Tibial nerve (tissue), 4 donors: Measurements from ENCODE around the gene CLASP1. TPM values are rescaled to one million over a fixed set of nuclear protein-coding genes. Genes with fewer than 3 reads are reported as not detected.

Experiments used
- DNase-seq, 2 donors: peaks; one replicate each; pipeline ENCODE4 v3.0.0-alpha.2; 2019; ENCODE audit warnings: low spot score in 2 of 2
- H3K27ac ChIP-seq, 4 donors: fragments of 200-600 bp; sonication (generic) in 3 of 4; one replicate each; pipeline ENCODE4 v1.5.1; 2017 to 2019; ENCODE audit warnings: mild to moderate bottlenecking in 1 of 4
- H3K27me3 ChIP-seq, 2 donors: fragments of 200-600 bp; sonication (generic) in 1 of 2; one replicate each; pipeline versions ENCODE4 v1.5.1 to v1.6.0; 2017 to 2019
- H3K36me3 ChIP-seq, 3 donors: fragments of 200-600 bp; sonication (generic); one replicate each; pipeline ENCODE4 v1.5.1; 2018 to 2019
- H3K4me1 ChIP-seq, 4 donors: fragments of 200-600 bp; sonication (generic) in 3 of 4; one replicate each; pipeline ENCODE4 v1.5.1; 2017 to 2019
- H3K4me3 ChIP-seq, 4 donors: fragments of 200-600 bp; sonication (generic) in 3 of 4; one replicate each; pipeline ENCODE4 v1.5.1; 2017 to 2019; ENCODE audit warnings: mild to moderate bottlenecking in 1 of 4, moderate library complexity in 1 of 4
- H3K9me3 ChIP-seq, 4 donors: fragments of 200-600 bp; sonication (generic) in 3 of 4; one replicate each; pipeline ENCODE4 v1.5.1; 2017 to 2019
- EP300 ChIP-seq, 2 donors: sonication (generic); formaldehyde crosslinking; IDR thresholded peaks; one replicate each; pipeline ENCODE4 v1.6.1; 2017; ENCODE audit warnings: antibody characterized with exemption in 2 of 2, mild to moderate bottlenecking in 1 of 2
- POLR2A ChIP-seq, 2 donors: fragments of 450-650 bp; IDR thresholded peaks; one replicate each; pipeline ENCODE4 v1.6.1; 2017; ENCODE audit warnings: antibody characterized with exemption in 2 of 2, mild to moderate bottlenecking in 2 of 2, moderate library complexity in 2 of 2
- WGBS, 2 donors: methylation state at CpG; one replicate each; pipeline ENCODE4 v1.1.5; 2018; 5-methylcytosine and 5-hydroxymethylcytosine counted together
- total RNA-seq, 4 donors: library from RNA; depleted of rRNA; stranded (reverse); fragments of >200 nt; gene quantifications; one replicate each; pipeline ENCODE4 v1.1.0, GENCODE V29; 2016
- TF ChIP-seq, protein P1 (sequence below), 5 experiments: fragments of 200-600 bp in 3 of 5; fragments of 450-650 bp in 2 of 5; sonication (generic) in 3 of 5; IDR thresholded peaks; one replicate each; pipeline ENCODE4 v1.5.1; 2016 to 2019; ENCODE audit warnings: antibody characterized with exemption in 5 of 5, mild to moderate bottlenecking in 3 of 5, moderate library complexity in 2 of 5

Gene CLASP1
- total RNA-seq, 4 donors from 2014 or later = 72.8 to 164 (median 88.6) TPM

DNA sequence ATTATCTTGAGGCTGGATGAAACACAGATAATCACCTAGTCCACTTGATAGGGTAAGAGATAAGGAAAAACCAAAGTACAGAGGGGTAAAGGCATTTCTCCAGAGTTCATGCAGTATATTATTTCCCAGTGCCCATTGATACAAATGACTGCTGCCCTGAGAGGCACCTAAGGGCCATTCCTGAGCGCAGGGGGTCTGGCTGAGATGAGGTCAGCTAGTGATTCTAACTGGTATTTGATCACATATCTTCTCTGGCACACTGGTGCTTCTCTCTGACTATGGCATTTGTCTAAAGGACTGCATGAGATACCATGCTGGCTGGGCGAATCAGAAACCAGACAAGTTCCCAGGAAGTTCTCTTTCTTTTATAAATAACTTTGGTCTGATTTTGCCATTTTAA lies 291.0 kb downstream of the CLASP1 start:
- Histone ChIP-seq H3K4me1 (peaks cover 0 to 5% (median 0%) of the 10 kb centered on the region in 4 donors), H3K27ac (no peak overlapping the region), H3K9me3 (no peaks in the 10 kb centered on the region), H3K36me3 (peaks cover 6 to 87% (median 18%) of the 10 kb centered on the region in 3 donors), H3K4me3 (no peak overlapping the region), H3K27me3 (no peaks in the 10 kb centered on the region)
- no peak for DNase-seq
- TF ChIP-seq POLR2A (IDR thresholded peaks at IDR 0.05) = no peak
- TF ChIP-seq, protein P1, sequence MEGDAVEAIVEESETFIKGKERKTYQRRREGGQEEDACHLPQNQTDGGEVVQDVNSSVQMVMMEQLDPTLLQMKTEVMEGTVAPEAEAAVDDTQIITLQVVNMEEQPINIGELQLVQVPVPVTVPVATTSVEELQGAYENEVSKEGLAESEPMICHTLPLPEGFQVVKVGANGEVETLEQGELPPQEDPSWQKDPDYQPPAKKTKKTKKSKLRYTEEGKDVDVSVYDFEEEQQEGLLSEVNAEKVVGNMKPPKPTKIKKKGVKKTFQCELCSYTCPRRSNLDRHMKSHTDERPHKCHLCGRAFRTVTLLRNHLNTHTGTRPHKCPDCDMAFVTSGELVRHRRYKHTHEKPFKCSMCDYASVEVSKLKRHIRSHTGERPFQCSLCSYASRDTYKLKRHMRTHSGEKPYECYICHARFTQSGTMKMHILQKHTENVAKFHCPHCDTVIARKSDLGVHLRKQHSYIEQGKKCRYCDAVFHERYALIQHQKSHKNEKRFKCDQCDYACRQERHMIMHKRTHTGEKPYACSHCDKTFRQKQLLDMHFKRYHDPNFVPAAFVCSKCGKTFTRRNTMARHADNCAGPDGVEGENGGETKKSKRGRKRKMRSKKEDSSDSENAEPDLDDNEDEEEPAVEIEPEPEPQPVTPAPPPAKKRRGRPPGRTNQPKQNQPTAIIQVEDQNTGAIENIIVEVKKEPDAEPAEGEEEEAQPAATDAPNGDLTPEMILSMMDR (IDR thresholded peaks at IDR 0.05) = no peak
- no peak for TF ChIP-seq EP300 (IDR thresholded peaks at IDR 0.05)
- WGBS, 2 donors = 85 to 87% methylated on average over 2 of the region's 2 CpGs

DNA sequence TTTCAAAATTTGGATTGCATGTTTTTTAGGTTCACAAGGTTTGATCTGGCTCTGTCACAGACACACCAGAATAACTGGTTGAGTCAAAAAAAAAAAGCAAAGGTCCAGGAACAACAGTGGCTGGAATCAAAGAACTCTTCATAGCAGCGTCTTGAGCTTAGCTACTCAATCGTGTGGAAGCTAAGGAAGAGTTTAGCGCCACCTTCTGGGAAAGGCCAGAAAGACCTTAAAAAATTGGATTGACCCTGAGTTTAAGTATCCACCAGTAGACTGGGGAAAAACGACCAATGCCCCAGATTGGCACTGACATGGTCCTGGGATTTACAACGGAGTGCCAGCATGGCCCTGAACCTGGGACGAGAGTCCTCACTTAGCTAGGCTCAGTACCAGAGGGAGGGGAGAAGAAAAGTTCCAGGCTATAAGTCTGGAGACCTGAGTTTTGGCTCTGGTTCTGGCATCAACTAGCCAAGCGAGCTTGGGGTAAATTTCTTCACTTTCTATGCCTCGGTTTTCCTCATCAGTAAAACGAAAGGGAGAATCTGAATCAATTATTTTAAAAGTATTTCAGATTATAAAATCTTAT lies 293.1 kb downstream of the CLASP1 start:
- Histone ChIP-seq H3K27me3 (no peaks in the 10 kb centered on the region), H3K4me1 (no peaks in the 10 kb centered on the region), H3K36me3 (peaks cover 6 to 87% (median 15%) of the 10 kb centered on the region in 3 donors), H3K9me3 (no peaks in the 10 kb centered on the region), H3K4me3 (no peak overlapping the region), H3K27ac (no peak overlapping the region)
- peak in 1 of 2 donors; percentile 60 for DNase-seq
- TF ChIP-seq, protein P1 (IDR thresholded peaks at IDR 0.05) = peak; percentile 44 to 55 (median 51)
- TF ChIP-seq POLR2A (IDR thresholded peaks at IDR 0.05) = no peak
- 38 to 41% methylated on average over 9 of the region's 9 CpGs for WGBS, 2 donors

DNA sequence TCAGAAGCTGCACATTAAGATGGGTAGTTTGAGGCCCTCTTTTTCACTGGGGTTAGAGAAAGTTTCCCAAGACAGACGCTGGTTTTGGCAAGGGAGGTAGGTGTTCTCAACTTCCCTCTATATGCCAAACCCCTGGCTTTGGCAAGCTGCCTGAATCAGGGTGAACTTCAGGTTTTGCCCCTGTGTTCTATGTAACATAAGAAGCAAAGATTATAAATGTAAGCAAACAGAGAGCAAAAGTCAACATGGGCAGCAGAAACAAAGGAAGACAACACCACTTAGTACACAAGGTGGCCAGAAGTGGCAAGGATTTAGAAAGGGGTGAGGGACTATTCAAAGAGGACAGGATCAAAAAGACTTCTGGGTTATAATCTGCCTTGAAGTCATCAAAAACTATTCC lies 293.8 kb downstream of the CLASP1 start:
- H3K36me3 ChIP-seq = peaks cover 6 to 88% (median 15%) of the 10 kb centered on the region in 3 donors
- H3K9me3 ChIP-seq = no peaks in the 10 kb centered on the region
- no peaks in the 10 kb centered on the region for H3K27me3 ChIP-seq
- H3K27ac ChIP-seq = no peak overlapping the region
- H3K4me3 ChIP-seq = no peak overlapping the region
- no peaks in the 10 kb centered on the region for H3K4me1 ChIP-seq
- DNase-seq = no peak
- 0 to 19% methylated on average over 1 of the region's 1 CpG for WGBS, 2 donors
- TF ChIP-seq, protein P1 (IDR thresholded peaks at IDR 0.05) = no peak
- TF ChIP-seq EP300 (IDR thresholded peaks at IDR 0.05) = no peak
- TF ChIP-seq POLR2A (IDR thresholded peaks at IDR 0.05) = no peak

DNA sequence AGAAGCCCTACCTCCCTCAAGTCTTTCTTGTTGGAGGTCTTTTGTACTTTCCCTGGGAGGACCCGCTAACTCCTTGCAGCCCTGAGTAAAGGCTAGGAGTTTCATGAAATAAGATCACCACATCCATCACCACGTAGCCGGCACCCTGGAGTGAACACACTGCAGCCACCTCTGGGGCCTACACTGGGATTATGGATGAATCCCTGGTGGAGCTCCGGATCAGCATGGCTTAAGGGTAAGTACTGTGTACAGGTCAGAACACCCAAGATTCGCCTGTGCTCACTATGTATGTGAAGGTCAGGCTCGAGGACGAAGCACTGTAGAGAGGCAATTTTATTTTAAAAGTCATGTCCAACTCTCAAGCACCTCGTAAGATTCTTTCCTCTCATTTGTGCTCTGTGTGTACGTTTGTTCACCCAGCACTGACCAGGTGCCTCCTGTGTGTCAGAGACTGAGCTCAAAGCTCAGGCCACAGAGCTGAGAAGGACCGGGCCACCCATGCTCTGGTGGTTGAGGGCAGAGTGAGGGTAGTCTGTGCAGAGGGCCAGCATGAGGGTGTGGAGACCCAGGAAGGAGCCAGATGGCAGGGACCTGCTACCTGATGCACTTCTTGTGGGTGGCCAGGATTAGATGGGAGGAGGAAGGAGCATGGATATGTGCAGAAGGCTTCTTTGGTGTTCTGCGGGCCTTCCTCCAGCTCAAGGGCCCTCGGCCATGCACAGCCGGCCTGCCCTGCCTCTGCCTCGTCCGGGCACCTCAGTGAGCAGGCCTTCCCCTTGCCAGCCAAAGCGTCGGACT lies 297.5 kb downstream of the CLASP1 start:
- DNase-seq = no peak
- no peak overlapping the region for H3K4me3 ChIP-seq
- no peaks in the 10 kb centered on the region for H3K27me3 ChIP-seq
- no peaks in the 10 kb centered on the region for H3K4me1 ChIP-seq
- TF ChIP-seq POLR2A (IDR thresholded peaks at IDR 0.05) = no peak
- TF ChIP-seq EP300 (IDR thresholded peaks at IDR 0.05) = no peak
- no peak overlapping the region for H3K27ac ChIP-seq
- 86 to 92% methylated on average over 17 of the region's 17 CpGs for WGBS, 2 donors
- H3K36me3 ChIP-seq = peaks cover 6 to 98% (median 23%) of the 10 kb centered on the region in 3 donors
- no peaks in the 10 kb centered on the region for H3K9me3 ChIP-seq

DNA sequence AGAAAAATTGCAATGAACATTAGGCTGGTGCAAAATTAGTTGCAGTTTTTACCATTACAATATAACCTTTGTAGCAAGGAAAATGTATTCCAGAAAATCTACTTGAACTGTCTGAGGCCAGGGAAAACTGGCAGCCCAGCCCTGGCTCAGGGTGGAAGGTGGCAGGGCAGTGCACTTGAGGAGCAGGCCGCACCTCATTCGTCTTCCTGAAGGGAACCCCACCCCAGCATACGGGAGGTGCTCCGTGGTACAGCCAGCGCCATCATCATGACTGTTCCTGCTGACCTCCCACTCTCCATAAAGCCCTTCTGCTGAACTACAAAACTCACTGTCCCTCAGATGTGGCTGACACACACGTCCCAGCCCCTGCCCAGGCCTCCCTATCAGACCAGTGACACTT lies 298.4 kb downstream of the CLASP1 start:
- 77 to 87% methylated on average over 6 of the region's 6 CpGs for WGBS, 2 donors

More for the DNA sequence above, 298.4 kb downstream of the CLASP1 start:
- Histone ChIP-seq H3K9me3 (no peaks in the 10 kb centered on the region), H3K4me1 (no peaks in the 10 kb centered on the region), H3K27ac (no peak overlapping the region), H3K27me3 (no peaks in the 10 kb centered on the region), H3K4me3 (no peak overlapping the region), H3K36me3 (peaks cover 6 to 100% (median 23%) of the 10 kb centered on the region in 3 donors)
- TF ChIP-seq, protein P1 (IDR thresholded peaks at IDR 0.05) = no peak
- TF ChIP-seq EP300 (IDR thresholded peaks at IDR 0.05) (no peak), POLR2A (IDR thresholded peaks at IDR 0.05) (no peak)
- no peak for DNase-seq
